K562 (cell line): ENCODE results near the gene ABCC10. TPM values are rescaled to one million over a fixed set of nuclear protein-coding genes. Genes with fewer than 3 reads are reported as not detected.

ENCODE experiments used
- BHLHE40 ChIP-seq: IDR thresholded peaks from 2 replicates; pipeline ENCODE4 v1.6.1; 2011; ENCODE audit warnings: low read length, improper control_type of control experiment
- C11orf30 ChIP-seq: fragments of 450-650 bp; IDR thresholded peaks from 2 replicates; pipeline ENCODE4 v1.6.1; 2016; ENCODE audit warnings: low read depth, mild to moderate bottlenecking
- HDAC2 ChIP-seq: fragments of 450-650 bp; IDR thresholded peaks from 2 replicates; pipeline ENCODE4 v1.6.1; 2016; ENCODE audit warnings: mild to moderate bottlenecking
- HMGXB4 ChIP-seq: sonication (generic); formaldehyde crosslinking; IDR thresholded peaks from 2 replicates; pipeline ENCODE4 v1.8.1; 2023; ENCODE audit warnings: mild to moderate bottlenecking, missing genetic modification reagents
- JUN ChIP-seq, 2 experiments: sonication (generic) in 1 of 2; formaldehyde crosslinking in 1 of 2; IDR thresholded peaks; 2 replicates each; pipeline versions ENCODE4 v1.6.1 to v1.8.0; 2012 to 2022; ENCODE audit warnings: borderline replicate concordance in 2 of 2, mild to moderate bottlenecking in 2 of 2, improper control_type of control experiment in 1 of 2, low read depth in 1 of 2, low read length in 1 of 2, missing genetic modification reagents in 1 of 2
- NCOR1 ChIP-seq: fragments of 450-650 bp; IDR thresholded peaks from 2 replicates; pipeline ENCODE4 v1.6.1; 2016; ENCODE audit warnings: mild to moderate bottlenecking, moderate library complexity
- NKRF ChIP-seq: fragments of 450-650 bp; IDR thresholded peaks from 2 replicates; pipeline ENCODE4 v1.6.1; 2016; ENCODE audit warnings: borderline replicate concordance
- NRF1 ChIP-seq, 2 experiments: fragments of 450-650 bp; IDR thresholded peaks in 1 of 2; conservative IDR thresholded peaks in 1 of 2; 2 replicates each; pipeline ENCODE4 v1.6.1; 2014; ENCODE audit warnings: mild to moderate bottlenecking in 2 of 2
- PKNOX1 ChIP-seq: fragments of 450-650 bp; IDR thresholded peaks from 2 replicates; pipeline ENCODE4 v1.6.1; 2016
- SMARCA4 ChIP-seq: fragments of 450-650 bp; IDR thresholded peaks from 2 replicates; pipeline ENCODE4 v1.6.1; 2016
- SP1 ChIP-seq: sonication (generic); formaldehyde crosslinking; IDR thresholded peaks from 2 replicates; pipeline ENCODE4 v1.8.1; 2022; ENCODE audit warnings: mild to moderate bottlenecking, missing genetic modification reagents
- ZBTB40 ChIP-seq, 2 experiments: fragments of 450-650 bp in 1 of 2; sonication (generic) in 1 of 2; formaldehyde crosslinking in 1 of 2; IDR thresholded peaks; 2 replicates each; pipeline versions ENCODE4 v1.7.1 to v1.9.0; 2016 to 2022; ENCODE audit warnings: inconsistent platforms in 1 of 2, mild to moderate bottlenecking in 1 of 2, missing genetic modification reagents in 1 of 2
- polyA plus RNA-seq, 8 experiments: library from polyadenylated mRNA; depleted of rRNA in 4 of 8; stranded (reverse) in 5 of 8; unstranded in 3 of 8; fragments of >200 nt; fragmentation: Nextera tagmentation in 2 of 8; fragmentation: Illumina TruSeq in 1 of 8; extraction: Ambion mirVana in 2 of 8; extraction: Trizol in 1 of 8; gene quantifications; 2 replicates each; pipeline versions ENCODE4 v1.2.1 to v1.2.3, GENCODE V29; 2011 to 2014; ENCODE audit warnings: inconsistent platforms in 1 of 8, missing spikeins in 1 of 8
- total RNA-seq, 7 experiments: library from RNA; depleted of rRNA in 6 of 7; stranded (reverse); fragments of >200 nt in 6 of 7; fragmentation: Illumina TruSeq in 2 of 7; extraction: Trizol in 2 of 7; gene quantifications; 2 replicates each; pipeline versions ENCODE4 v1.2.1 to v1.2.3, GENCODE V29; 2011 to 2021; ENCODE audit warnings: low replicate concordance in 1 of 7

ABCC10 gene
- total and polyA plus RNA-seq, 9 of the 15 experiments (the other 6 are each of a cell fraction or from before 2014, with no cell fraction given) = 2.4 to 29.1 (median 13.7) TPM

- TF ChIP-seq HMGXB4 (CRISPR knock-in tag) (peak; percentile 64; the same call in 1 of the 2 replicates), SP1 (CRISPR knock-in tag) (peak; percentile 64; the same call in 1 of the 2 replicates), BHLHE40 (peak; percentile 6; the same call in 1 of the 2 replicates), ZBTB40 (IDR thresholded peaks at IDR 0.05) (no peak), ZBTB40 (CRISPR knock-in tag; IDR thresholded peaks at IDR 0.05) (no peak), SMARCA4 (peak; percentile 1; the same call in 1 of the 2 replicates), NRF1 (conservative IDR thresholded peaks at IDR 0.05 in 1 of 2, IDR thresholded peaks at IDR 0.05 in 1 of 2) (peak; percentile 51 to 58; a peak in 3 of 4 replicates), NCOR1 (peak; percentile 58), C11orf30 (peak; percentile 93), HDAC2 (0 out of 2 replicates have a peak, but pooled peaks have one; percentile 18), PKNOX1 (peak; percentile 77), JUN (IDR thresholded peaks at IDR 0.05; ENCODE audit: borderline replicate concordance, low read depth, low read length) (0 out of 2 replicates have a peak, but pooled peaks have one; percentile 9), JUN (CRISPR knock-in tag; IDR thresholded peaks at IDR 0.05; ENCODE audit: borderline replicate concordance) (no peak), NKRF (peak; percentile 83; the same call in 1 of the 2 replicates)
Measured at GRCh38 chr6:43477235-43478007, 50.1 kb downstream of the ABCC10 start, which contains the start of gene TJAP1 (continued).
